Tibial nerve (tissue), 4 donors: ENCODE results near the gene PLCB2. TPM values are rescaled to one million over a fixed set of nuclear protein-coding genes. Genes with fewer than 3 reads are reported as not detected.

Source experiments
- DNase-seq, 2 donors: peaks; one replicate each; pipeline ENCODE4 v3.0.0-alpha.2; 2019; ENCODE audit warnings: low spot score in 2 of 2
- H3K27ac ChIP-seq, 4 donors: fragments of 200-600 bp; sonication (generic) in 3 of 4; one replicate each; pipeline ENCODE4 v1.5.1; 2017 to 2019; ENCODE audit warnings: mild to moderate bottlenecking in 1 of 4
- H3K27me3 ChIP-seq, 2 donors: fragments of 200-600 bp; sonication (generic) in 1 of 2; one replicate each; pipeline versions ENCODE4 v1.5.1 to v1.6.0; 2017 to 2019
- H3K36me3 ChIP-seq, 3 donors: fragments of 200-600 bp; sonication (generic); one replicate each; pipeline ENCODE4 v1.5.1; 2018 to 2019
- H3K4me1 ChIP-seq, 4 donors: fragments of 200-600 bp; sonication (generic) in 3 of 4; one replicate each; pipeline ENCODE4 v1.5.1; 2017 to 2019
- H3K4me3 ChIP-seq, 4 donors: fragments of 200-600 bp; sonication (generic) in 3 of 4; one replicate each; pipeline ENCODE4 v1.5.1; 2017 to 2019; ENCODE audit warnings: mild to moderate bottlenecking in 1 of 4, moderate library complexity in 1 of 4
- H3K9me3 ChIP-seq, 4 donors: fragments of 200-600 bp; sonication (generic) in 3 of 4; one replicate each; pipeline ENCODE4 v1.5.1; 2017 to 2019
- CTCF ChIP-seq, 5 experiments: fragments of 200-600 bp in 3 of 5; fragments of 450-650 bp in 2 of 5; sonication (generic) in 3 of 5; IDR thresholded peaks; one replicate each; pipeline ENCODE4 v1.5.1; 2016 to 2019; ENCODE audit warnings: antibody characterized with exemption in 5 of 5, mild to moderate bottlenecking in 3 of 5, moderate library complexity in 2 of 5
- EP300 ChIP-seq, 2 donors: sonication (generic); formaldehyde crosslinking; IDR thresholded peaks; one replicate each; pipeline ENCODE4 v1.6.1; 2017; ENCODE audit warnings: antibody characterized with exemption in 2 of 2, mild to moderate bottlenecking in 1 of 2
- POLR2A ChIP-seq, 2 donors: fragments of 450-650 bp; IDR thresholded peaks; one replicate each; pipeline ENCODE4 v1.6.1; 2017; ENCODE audit warnings: antibody characterized with exemption in 2 of 2, mild to moderate bottlenecking in 2 of 2, moderate library complexity in 2 of 2
- WGBS, 2 donors: methylation state at CpG; one replicate each; pipeline ENCODE4 v1.1.5; 2018; 5-methylcytosine and 5-hydroxymethylcytosine counted together
- total RNA-seq, 4 donors: library from RNA; depleted of rRNA; stranded (reverse); fragments of >200 nt; gene quantifications; one replicate each; pipeline ENCODE4 v1.1.0, GENCODE V29; 2016

The PLCB2 gene
- total RNA-seq, 4 donors from 2014 or later, result 14.9 to 42.3 (median 17.0) TPM

DNA sequence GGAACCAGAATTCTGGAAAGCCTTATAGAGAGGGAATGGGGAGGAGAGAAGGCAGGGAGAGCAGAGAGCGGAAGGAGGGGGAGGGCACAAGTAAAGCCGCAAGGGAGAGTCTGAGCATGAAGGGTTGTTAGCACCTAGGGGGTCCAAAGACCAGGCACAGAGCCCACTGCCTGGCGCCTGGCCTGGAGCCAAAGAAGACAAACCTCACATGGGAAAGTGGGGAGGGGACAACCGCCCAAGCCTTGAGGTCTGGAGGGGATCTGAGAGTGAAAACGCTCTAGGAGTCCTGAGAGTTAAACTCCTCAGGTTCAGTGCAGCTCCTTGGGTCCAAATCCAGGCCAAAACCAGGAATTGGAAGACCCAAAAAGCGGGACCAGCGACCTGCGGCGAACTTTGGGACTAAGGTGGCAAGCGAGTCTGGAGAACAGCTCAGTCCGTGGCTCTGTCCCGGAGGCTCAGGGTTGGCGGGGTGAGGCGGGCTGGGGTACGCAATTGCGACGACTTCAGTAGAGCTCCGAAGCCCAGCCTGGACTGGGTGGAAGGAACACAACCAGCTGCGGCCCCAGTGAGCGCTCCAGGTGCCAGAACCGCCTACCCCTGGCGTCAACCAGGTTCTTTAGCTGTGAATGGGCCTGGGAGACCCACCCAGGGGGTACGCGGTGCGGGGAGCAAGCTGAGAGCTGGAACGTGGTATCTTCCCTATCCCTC lies 14.9 kb upstream of the PLCB2 start:
- Histone ChIP-seq H3K9me3 (no peaks in the 10 kb centered on the region), H3K27me3 (no peaks in the 10 kb centered on the region), H3K4me3 (peak overlapping the region in 3 of 4 donors; percentile 53 to 91 (median 76)), H3K27ac (peak overlapping the region; percentile 55 to 91 (median 84)), H3K36me3 (no peaks in the 10 kb centered on the region), H3K4me1 (peaks cover 0 to 39% (median 24%) of the 10 kb centered on the region in 4 donors)
- 41 to 52% methylated on average over 20 to 26 of the region's 26 CpGs for WGBS, 2 donors
- no peak for DNase-seq
- no peak for TF ChIP-seq CTCF (IDR thresholded peaks at IDR 0.05)
- no peak for TF ChIP-seq POLR2A (IDR thresholded peaks at IDR 0.05)
- no peak for TF ChIP-seq EP300 (IDR thresholded peaks at IDR 0.05)

- Histone ChIP-seq H3K36me3 (no peaks in the 10 kb centered on the region), H3K4me1 (peaks cover 0 to 26% (median 14%) of the 10 kb centered on the region in 4 donors), H3K27me3 (no peaks in the 10 kb centered on the region), H3K27ac (no peak overlapping the region), H3K9me3 (no peaks in the 10 kb centered on the region), H3K4me3 (no peak overlapping the region)
- WGBS, 2 donors, result 0% methylated on average over 2 of the region's 2 CpGs
- DNase-seq, result peak in 1 of 2 donors; percentile 77
- TF ChIP-seq EP300 (IDR thresholded peaks at IDR 0.05), result no peak
- TF ChIP-seq POLR2A (IDR thresholded peaks at IDR 0.05), result no peak
- TF ChIP-seq CTCF (IDR thresholded peaks at IDR 0.05), result peak; percentile 81 to 90 (median 82)
Observed at GRCh38 chr15:40320931-40321371, 13.2 kb upstream of the PLCB2 start.

DNA sequence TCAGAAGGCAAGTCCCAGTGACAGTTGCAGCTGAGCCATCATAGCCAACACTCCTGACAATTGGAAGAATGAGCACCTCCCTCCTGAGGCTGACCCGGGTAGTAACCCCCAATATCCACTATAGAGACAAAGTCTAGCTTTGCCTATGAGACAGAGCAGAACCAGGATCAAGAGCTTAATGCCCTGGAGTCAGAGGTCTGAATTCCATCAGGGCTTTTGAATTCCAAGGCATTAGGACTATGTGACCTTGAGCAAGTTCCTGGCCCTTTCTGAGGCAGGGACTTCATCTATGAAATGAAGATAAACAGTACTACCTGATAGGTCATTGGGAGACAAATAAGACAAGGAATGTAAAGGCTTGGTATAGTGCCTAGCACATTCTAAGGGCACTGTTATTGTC lies 12.7 kb upstream of the PLCB2 start:
- Histone ChIP-seq H3K4me3 (no peak overlapping the region), H3K36me3 (no peaks in the 10 kb centered on the region), H3K9me3 (no peaks in the 10 kb centered on the region), H3K4me1 (peaks cover 0 to 20% (median 9%) of the 10 kb centered on the region in 4 donors), H3K27me3 (no peaks in the 10 kb centered on the region), H3K27ac (no peak overlapping the region)
- DNase-seq, result no peak
- 90 to 100% methylated on average over 1 of the region's 1 CpG for WGBS, 2 donors
- TF ChIP-seq POLR2A (IDR thresholded peaks at IDR 0.05) (no peak), EP300 (IDR thresholded peaks at IDR 0.05) (no peak), CTCF (IDR thresholded peaks at IDR 0.05) (no peak)

GRCh38 chr15:40317580-40317979 lies 9.8 kb upstream of the PLCB2 start:
- Histone ChIP-seq H3K4me1 (peaks cover 0 to 9% (median 0%) of the 10 kb centered on the region in 4 donors), H3K9me3 (no peaks in the 10 kb centered on the region), H3K36me3 (no peaks in the 10 kb centered on the region), H3K27me3 (no peaks in the 10 kb centered on the region), H3K4me3 (no peak overlapping the region), H3K27ac (no peak overlapping the region)
- no peak for DNase-seq
- WGBS, 2 donors, result 51 to 58% methylated on average over 4 of the region's 4 CpGs
- TF ChIP-seq POLR2A (IDR thresholded peaks at IDR 0.05) (no peak), EP300 (IDR thresholded peaks at IDR 0.05) (no peak), CTCF (IDR thresholded peaks at IDR 0.05) (no peak)

DNA sequence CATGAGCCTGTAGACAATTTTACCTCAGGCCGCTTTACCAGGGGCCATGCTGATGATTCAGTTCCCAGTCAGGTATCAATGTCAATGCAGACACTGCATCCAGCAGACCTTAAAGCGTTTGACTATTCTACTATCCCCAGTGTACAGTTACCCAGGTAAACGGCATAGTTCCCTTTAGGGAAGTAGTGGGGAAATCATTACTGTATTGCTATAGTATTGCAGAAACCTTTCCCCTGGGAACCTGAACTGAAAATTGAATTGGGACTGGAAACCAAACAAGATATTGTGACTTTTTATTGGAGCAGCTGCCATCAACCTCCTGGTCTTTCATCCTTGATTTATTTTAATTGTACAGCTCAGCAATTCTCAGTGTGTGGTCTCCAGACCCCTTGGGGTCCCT lies 9.2 kb upstream of the PLCB2 start:
- Histone ChIP-seq H3K9me3 (no peaks in the 10 kb centered on the region), H3K4me3 (no peak overlapping the region), H3K4me1 (peaks cover 0 to 8% (median 0%) of the 10 kb centered on the region in 4 donors), H3K27me3 (no peaks in the 10 kb centered on the region), H3K27ac (no peak overlapping the region), H3K36me3 (no peaks in the 10 kb centered on the region)
- no peak for TF ChIP-seq POLR2A (IDR thresholded peaks at IDR 0.05)
- no peak for TF ChIP-seq CTCF (IDR thresholded peaks at IDR 0.05)
- no peak for TF ChIP-seq EP300 (IDR thresholded peaks at IDR 0.05)
- DNase-seq, result no peak
- WGBS, 2 donors, result 78 to 82% methylated on average over 3 of the region's 3 CpGs
